ENCODE measurements around the gene ZNF396.

The ZNF396 gene

DNA sequence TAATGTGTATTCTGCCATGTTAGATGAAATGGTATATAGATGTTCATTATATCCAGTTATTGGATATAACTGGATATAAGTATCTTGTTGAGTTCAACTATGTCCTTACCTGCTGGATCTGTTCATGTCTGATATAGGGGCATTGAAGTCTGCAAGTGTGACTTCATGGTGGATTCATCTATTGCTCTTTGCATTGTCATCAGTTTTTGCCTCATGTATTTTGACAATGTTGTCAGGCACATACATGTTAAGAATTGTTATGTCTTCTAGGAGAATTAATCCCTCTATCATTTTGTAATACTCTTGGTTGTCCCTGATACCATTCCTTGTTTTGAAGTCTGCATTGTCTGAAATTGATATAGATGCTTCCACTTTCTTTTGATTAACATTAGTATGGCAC is 48.3 kb downstream of the ZNF396 start:
- no peak overlapping the region for H3K9ac ChIP-seq (ENCODE audit: low read length)
- no peaks in the 10 kb centered on the region; the same call in 1 of the 2 replicates for H3F3A ChIP-seq (ENCODE audit: insufficient read depth)
- H4K20me1 ChIP-seq (ENCODE audit: low read depth, low read length) = no peaks in the 10 kb centered on the region; the same call in 1 of the 2 replicates
- no peak overlapping the region for H2AFZ ChIP-seq (ENCODE audit: low read depth, low read length, severe bottlenecking)
- TF ChIP-seq, protein P1, sequence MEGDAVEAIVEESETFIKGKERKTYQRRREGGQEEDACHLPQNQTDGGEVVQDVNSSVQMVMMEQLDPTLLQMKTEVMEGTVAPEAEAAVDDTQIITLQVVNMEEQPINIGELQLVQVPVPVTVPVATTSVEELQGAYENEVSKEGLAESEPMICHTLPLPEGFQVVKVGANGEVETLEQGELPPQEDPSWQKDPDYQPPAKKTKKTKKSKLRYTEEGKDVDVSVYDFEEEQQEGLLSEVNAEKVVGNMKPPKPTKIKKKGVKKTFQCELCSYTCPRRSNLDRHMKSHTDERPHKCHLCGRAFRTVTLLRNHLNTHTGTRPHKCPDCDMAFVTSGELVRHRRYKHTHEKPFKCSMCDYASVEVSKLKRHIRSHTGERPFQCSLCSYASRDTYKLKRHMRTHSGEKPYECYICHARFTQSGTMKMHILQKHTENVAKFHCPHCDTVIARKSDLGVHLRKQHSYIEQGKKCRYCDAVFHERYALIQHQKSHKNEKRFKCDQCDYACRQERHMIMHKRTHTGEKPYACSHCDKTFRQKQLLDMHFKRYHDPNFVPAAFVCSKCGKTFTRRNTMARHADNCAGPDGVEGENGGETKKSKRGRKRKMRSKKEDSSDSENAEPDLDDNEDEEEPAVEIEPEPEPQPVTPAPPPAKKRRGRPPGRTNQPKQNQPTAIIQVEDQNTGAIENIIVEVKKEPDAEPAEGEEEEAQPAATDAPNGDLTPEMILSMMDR (IDR thresholded peaks at IDR 0.05; ENCODE audit: insufficient read depth, low read length, poor library complexity, severe bottlenecking) = no peak
- no peak for TF ChIP-seq EZH2phosphoT487 (conservative IDR thresholded peaks at IDR 0.05; ENCODE audit: low read length)
- no peaks in the 10 kb centered on the region for H3K9me2 ChIP-seq (replicated peaks; ENCODE audit: insufficient read depth, low read length)
- no peaks in the 10 kb centered on the region for H3K27me3 ChIP-seq (ENCODE audit: low read length)
- H3K4me3 ChIP-seq (ENCODE audit: insufficient read depth, low read length, poor library complexity, severe bottlenecking) = no peak overlapping the region
- H3K27ac ChIP-seq (ENCODE audit: low read depth, low read length) = no peak overlapping the region
- no peaks in the 10 kb centered on the region for H3K9me3 ChIP-seq (ENCODE audit: insufficient read depth, low read length)
- H3K4me2 ChIP-seq (ENCODE audit: low read depth, low read length, poor library complexity, severe bottlenecking) = no peak overlapping the region
- peaks cover 18% of the 10 kb centered on the region for H3K36me3 ChIP-seq (ENCODE audit: low read length)
- no peaks in the 10 kb centered on the region for H3K79me2 ChIP-seq (ENCODE audit: insufficient read depth, low read length)

DNA sequence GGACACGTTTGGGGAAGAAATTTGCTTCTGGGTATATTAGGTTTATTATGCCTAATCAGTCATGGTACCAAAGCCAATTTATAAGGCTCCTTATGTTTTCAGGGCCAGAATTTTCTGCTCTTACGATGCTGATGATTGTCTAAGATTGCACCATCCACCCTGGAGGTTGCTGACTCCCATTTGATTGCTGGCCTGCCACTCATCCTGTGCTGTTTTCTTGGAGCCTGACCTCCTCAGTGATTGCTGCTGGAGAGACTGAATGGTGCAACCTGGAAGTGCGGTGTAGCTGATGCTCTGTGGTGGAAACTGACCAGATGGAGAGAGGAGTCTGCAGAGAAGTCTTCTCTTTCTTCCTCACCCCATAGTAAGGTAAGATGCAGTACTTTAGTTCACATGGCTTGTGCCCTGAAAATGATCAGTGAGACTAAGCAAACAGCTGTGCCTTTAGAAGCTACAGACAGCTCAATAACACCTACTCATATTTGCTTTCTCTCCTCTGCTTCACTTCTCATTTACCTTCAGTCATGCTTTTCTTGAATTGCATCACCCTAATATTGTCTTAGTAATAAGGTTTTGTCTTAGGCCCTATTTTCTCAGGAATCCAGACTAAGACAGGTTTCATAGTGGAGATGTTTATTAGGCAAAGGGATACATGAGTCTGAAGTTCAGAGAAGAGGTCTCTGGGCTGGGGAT is 50.3 kb downstream of the ZNF396 start:
- Histone ChIP-seq H3K4me3 (ENCODE audit: insufficient read depth, low read length, poor library complexity, severe bottlenecking) (no peak overlapping the region), H3K9ac (ENCODE audit: low read length) (no peak overlapping the region), H3K36me3 (ENCODE audit: low read length) (no peaks in the 10 kb centered on the region), H2AFZ (ENCODE audit: low read depth, low read length, severe bottlenecking) (no peak overlapping the region), H3K9me2 (replicated peaks; ENCODE audit: insufficient read depth, low read length) (no peaks in the 10 kb centered on the region), H3K79me2 (ENCODE audit: insufficient read depth, low read length) (no peaks in the 10 kb centered on the region), H3K27me3 (ENCODE audit: low read length) (no peaks in the 10 kb centered on the region), H3F3A (ENCODE audit: insufficient read depth) (no peaks in the 10 kb centered on the region), H4K20me1 (ENCODE audit: low read depth, low read length) (no peaks in the 10 kb centered on the region), H3K9me3 (ENCODE audit: insufficient read depth, low read length) (no peaks in the 10 kb centered on the region), H3K4me2 (ENCODE audit: low read depth, low read length, poor library complexity, severe bottlenecking) (no peak overlapping the region), H3K27ac (ENCODE audit: low read depth, low read length) (no peak overlapping the region)
- TF ChIP-seq EZH2phosphoT487 (conservative IDR thresholded peaks at IDR 0.05; ENCODE audit: low read length) = no peak
- TF ChIP-seq, protein P1 (IDR thresholded peaks at IDR 0.05; ENCODE audit: insufficient read depth, low read length, poor library complexity, severe bottlenecking) = no peak

DNA sequence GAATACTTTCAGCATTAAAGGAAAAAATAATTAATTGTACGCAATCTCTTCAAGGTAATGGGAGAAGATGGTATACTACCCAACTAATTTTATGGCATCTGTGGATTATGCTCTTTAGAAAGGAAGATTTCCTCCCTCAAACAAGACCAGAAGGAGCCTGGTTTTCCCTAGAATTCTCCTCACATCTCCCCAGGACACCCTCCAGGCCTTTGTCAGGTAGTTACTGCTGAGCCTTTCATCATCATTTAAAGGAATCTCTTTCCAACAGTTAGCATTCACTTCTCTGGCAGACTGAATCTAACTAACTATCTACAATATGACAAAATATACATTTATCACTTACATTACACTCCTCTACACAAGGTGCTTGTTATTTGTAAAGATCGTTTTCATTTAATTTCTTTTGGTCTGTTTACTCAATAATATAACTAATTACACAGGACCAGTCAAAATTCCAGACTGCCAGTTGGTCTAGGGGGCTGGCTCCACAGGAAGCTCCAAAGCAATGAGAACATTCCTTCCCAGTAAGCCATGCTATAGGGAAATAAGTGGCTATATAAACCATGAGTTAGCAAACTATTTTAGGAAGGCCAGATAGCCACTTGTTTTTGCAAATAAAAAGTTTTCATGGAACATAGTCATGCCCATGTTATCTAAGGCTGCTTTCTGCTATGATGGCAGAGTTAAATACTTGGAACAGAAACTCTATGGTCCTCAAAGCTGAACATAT is 52.0 kb downstream of the ZNF396 start:
- no peaks in the 10 kb centered on the region for H3K36me3 ChIP-seq (ENCODE audit: low read length)
- no peaks in the 10 kb centered on the region for H3K9me3 ChIP-seq (ENCODE audit: insufficient read depth, low read length)
- no peaks in the 10 kb centered on the region for H4K20me1 ChIP-seq (ENCODE audit: low read depth, low read length)
- no peaks in the 10 kb centered on the region for H3K79me2 ChIP-seq (ENCODE audit: insufficient read depth, low read length)
- H3K27me3 ChIP-seq (ENCODE audit: low read length) = no peaks in the 10 kb centered on the region
- TF ChIP-seq, protein P1 (IDR thresholded peaks at IDR 0.05; ENCODE audit: insufficient read depth, low read length, poor library complexity, severe bottlenecking) = no peak
- TF ChIP-seq EZH2phosphoT487 (conservative IDR thresholded peaks at IDR 0.05; ENCODE audit: low read length) = no peak
- no peak overlapping the region for H3K4me2 ChIP-seq (ENCODE audit: low read depth, low read length, poor library complexity, severe bottlenecking)
- H3K4me3 ChIP-seq (ENCODE audit: insufficient read depth, low read length, poor library complexity, severe bottlenecking) = no peak overlapping the region
- no peak overlapping the region for H3K9ac ChIP-seq (ENCODE audit: low read length)
- H3K27ac ChIP-seq (ENCODE audit: low read depth, low read length) = no peak overlapping the region
- H3F3A ChIP-seq (ENCODE audit: insufficient read depth) = no peaks in the 10 kb centered on the region
- H3K9me2 ChIP-seq (replicated peaks; ENCODE audit: insufficient read depth, low read length) = no peaks in the 10 kb centered on the region
- no peak overlapping the region for H2AFZ ChIP-seq (ENCODE audit: low read depth, low read length, severe bottlenecking)

Measured in SU-DHL-6 (cell line).